ENCODE measurements around the gene CHST9.
"Not testable (repeated sequence)": the region's sequence is repeated elsewhere in the genome, so short reads cannot be mapped to it uniquely, and the experiment has no call there.

Gene CHST9

GRCh38 chr18:27185025-27185763 is at the start of gene CHST9:
TSS of gene CHST9 (minus strand) at chr18:27185308. CDS start at chr18:27142809, 42,499 bp downstream.
- DNase-seq (ENCODE audit: extremely low read depth, low read depth) = no peak
- H3K4me3 ChIP-seq (replicated peaks; ENCODE audit: low read depth, low read length) = no peak within 1 kb of the TSS
- no peak for TF ChIP-seq CTCF (IDR thresholded peaks at IDR 0.05; ENCODE audit: low read depth, low read length, missing control alignments)

GRCh38 chr18:27232355-27232754 is 47.2 kb upstream of the CHST9 start:
- DNase-seq (ENCODE audit: extremely low read depth, low read depth); H3K4me3 ChIP-seq (replicated peaks; ENCODE audit: low read depth, low read length): not testable (repeated sequence)

GRCh38 chr18:27231671-27232070 is 46.6 kb upstream of the CHST9 start:
- DNase-seq (ENCODE audit: extremely low read depth, low read depth); H3K4me3 ChIP-seq (replicated peaks; ENCODE audit: low read depth, low read length): not testable (repeated sequence)

DNA sequence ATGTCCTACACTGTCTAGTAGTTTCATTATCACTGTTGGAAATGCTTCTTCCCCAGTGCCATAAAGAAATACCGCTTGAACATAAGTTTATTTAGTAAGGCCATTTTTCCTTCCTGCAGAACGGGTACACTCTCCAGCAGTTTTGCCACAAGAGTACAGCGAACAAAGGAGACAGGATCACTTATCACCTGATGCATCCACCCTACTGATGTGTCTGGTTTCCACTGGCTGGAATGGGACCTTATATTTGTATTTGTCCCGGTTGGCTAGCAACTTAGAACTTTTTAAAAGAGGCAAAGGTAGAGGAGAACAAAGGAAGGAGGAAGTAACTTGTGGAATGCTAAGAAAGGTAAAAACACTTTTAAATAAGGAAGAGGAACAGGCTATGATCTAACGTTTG is 46.1 kb upstream of the CHST9 start:
- not testable (repeated sequence) for DNase-seq (ENCODE audit: extremely low read depth, low read depth); H3K4me3 ChIP-seq (replicated peaks; ENCODE audit: low read depth, low read length)

- H3K4me3 ChIP-seq (replicated peaks; ENCODE audit: low read depth, low read length) = no peak overlapping the region
- TF ChIP-seq CTCF (IDR thresholded peaks at IDR 0.05; ENCODE audit: low read depth, low read length, missing control alignments) = no peak
- DNase-seq (ENCODE audit: extremely low read depth, low read depth) = no peak
Observed at GRCh38 chr18:27227721-27228120, 42.6 kb upstream of the CHST9 start.

DNA sequence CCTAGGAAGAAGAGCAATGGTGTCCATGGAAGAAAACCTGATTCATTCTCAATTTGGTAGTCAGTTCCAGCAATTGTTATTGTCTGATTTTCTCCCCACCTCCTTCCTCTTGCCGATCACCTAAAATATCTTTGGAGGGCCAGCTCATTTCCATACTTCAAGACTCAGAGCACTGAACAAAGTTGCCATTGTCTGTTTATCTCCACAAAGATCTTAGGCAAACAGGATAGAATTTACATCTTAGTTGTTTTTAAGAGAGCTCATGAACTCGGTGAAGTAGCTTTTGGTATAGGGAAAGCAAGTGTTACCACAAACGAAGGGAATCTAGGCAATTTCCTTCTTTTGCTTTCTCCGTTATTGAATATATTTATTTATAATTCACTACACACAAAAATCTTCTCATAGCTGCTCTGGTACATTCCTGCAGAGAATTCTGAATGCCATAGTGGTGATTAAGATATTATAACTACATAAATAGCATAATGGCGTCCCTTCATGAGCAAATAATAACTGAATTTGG is 41.5 kb upstream of the CHST9 start:
- no peak for DNase-seq (ENCODE audit: extremely low read depth, low read depth)
- TF ChIP-seq CTCF (IDR thresholded peaks at IDR 0.05; ENCODE audit: low read depth, low read length, missing control alignments) = no peak
- no peak overlapping the region for H3K4me3 ChIP-seq (replicated peaks; ENCODE audit: low read depth, low read length)

DNA sequence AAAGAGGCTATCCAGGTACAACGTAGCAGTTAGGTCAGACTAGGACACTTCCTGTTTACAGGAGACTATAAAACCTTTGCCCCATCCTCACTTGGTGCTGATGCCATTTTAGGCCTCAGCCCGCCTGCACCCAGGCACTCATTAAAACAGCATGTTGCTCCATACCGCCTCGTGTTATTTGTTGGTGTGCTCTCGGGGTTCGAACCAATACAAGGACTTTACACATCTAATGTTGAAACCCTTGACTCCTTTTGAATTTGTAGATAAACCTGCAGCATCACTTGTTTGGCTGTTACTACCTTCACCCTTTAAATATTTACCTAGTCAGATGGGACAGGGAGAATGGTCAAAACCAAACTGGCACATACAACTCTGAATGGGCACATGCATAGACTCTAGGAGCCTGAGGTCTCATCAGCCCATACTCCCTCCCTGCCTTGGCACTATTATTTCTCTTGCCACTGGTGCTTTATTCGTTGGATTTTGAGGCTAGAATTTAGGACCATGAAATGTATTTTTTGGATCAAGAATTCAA is 40.9 kb upstream of the CHST9 start:
- TF ChIP-seq CTCF (IDR thresholded peaks at IDR 0.05; ENCODE audit: low read depth, low read length, missing control alignments) = no peak
- no peak for DNase-seq (ENCODE audit: extremely low read depth, low read depth)
- H3K4me3 ChIP-seq (replicated peaks; ENCODE audit: low read depth, low read length) = no peak overlapping the region

GRCh38 chr18:27223526-27224291 is 38.6 kb upstream of the CHST9 start:
- no peak overlapping the region for H3K4me3 ChIP-seq (replicated peaks; ENCODE audit: low read depth, low read length)
- TF ChIP-seq CTCF (IDR thresholded peaks at IDR 0.05; ENCODE audit: low read depth, low read length, missing control alignments) = no peak
- no peak for DNase-seq (ENCODE audit: extremely low read depth, low read depth)

Data from HFF-Myc (cell line).